GM23338 (cell line): Measurements from ENCODE around the gene GSG1L. TPM values are rescaled to one million over a fixed set of nuclear protein-coding genes. Genes with fewer than 3 reads are reported as not detected.

Source experiments
- ATAC-seq: fragments of 200-7000 bp; cut with Tn5 transposase; 3 replicates; pipeline ENCODE4 v1.9.1; 2020
- DNase-seq: peaks from one replicate; pipeline ENCODE4 v3.0.0-alpha.2; 2015; ENCODE audit warnings: low spot score
- H2AFZ ChIP-seq: fragments of 200-600 bp; sonication (generic); 2 replicates; pipeline ENCODE4 v1.8.0; 2016; ENCODE audit warnings: antibody characterized with exemption, mild to moderate bottlenecking, moderate library complexity
- H3F3A ChIP-seq: fragments of 200-600 bp; sonication (generic); replicated peaks from 2 replicates; pipeline ENCODE4 v1.8.0; 2017; ENCODE audit warnings: antibody characterized with exemption, mixed run types, low read depth
- H3K27ac ChIP-seq: fragments of 200-600 bp; sonication (generic); 2 replicates; pipeline ENCODE4 v1.6.1; 2016; ENCODE audit warnings: low read depth
- H3K27me3 ChIP-seq: fragments of 200-600 bp; sonication (generic); 2 replicates; pipeline ENCODE4 v1.8.0; 2016; ENCODE audit warnings: mild to moderate bottlenecking, mixed run types, moderate library complexity; ENCODE audit not compliant: insufficient read depth
- H3K36me3 ChIP-seq: fragments of 200-600 bp; sonication (generic); 2 replicates; pipeline ENCODE4 v1.8.0; 2016; ENCODE audit warnings: mild to moderate bottlenecking; ENCODE audit not compliant: insufficient read depth
- H3K4me1 ChIP-seq: fragments of 200-600 bp; sonication (generic); 2 replicates; pipeline ENCODE4 v1.8.0; 2016; ENCODE audit warnings: mild to moderate bottlenecking, moderate library complexity; ENCODE audit not compliant: insufficient read depth
- H3K4me2 ChIP-seq: fragments of 200-600 bp; sonication (generic); 2 replicates; pipeline ENCODE4 v1.7.1; 2017; ENCODE audit warnings: mixed run types
- H3K4me3 ChIP-seq: fragments of 200-600 bp; sonication (generic); 2 replicates; pipeline ENCODE4 v1.6.1; 2016; ENCODE audit warnings: mixed run types
- H3K79me2 ChIP-seq: fragments of 200-600 bp; sonication (generic); replicated peaks from 2 replicates; pipeline ENCODE4 v1.8.0; 2017; ENCODE audit warnings: mild to moderate bottlenecking; ENCODE audit not compliant: insufficient read depth
- H3K9me2 ChIP-seq: fragments of 200-600 bp; sonication (generic); 2 replicates; pipeline ENCODE4 v1.8.0; 2017; ENCODE audit not compliant: insufficient read depth
- H4K20me1 ChIP-seq: fragments of 200-600 bp; sonication (generic); replicated peaks from 2 replicates; pipeline ENCODE4 v1.8.0; 2017; ENCODE audit warnings: mild to moderate bottlenecking; ENCODE audit not compliant: insufficient read depth
- H3K27ac Mint-ChIP-seq: 2 replicates; pipeline ENCODE4 v1.8.0; 2020; ENCODE audit warnings: inconsistent platforms, mild to moderate bottlenecking, moderate library complexity, mixed read lengths
- H3K27me3 Mint-ChIP-seq: 3 replicates; pipeline ENCODE4 v1.8.0; 2022; ENCODE audit warnings: low read depth, mild to moderate bottlenecking, moderate library complexity, mixed read lengths, inconsistent platforms; ENCODE audit not compliant: insufficient read depth, poor library complexity
- H3K36me3 Mint-ChIP-seq: 3 replicates; pipeline ENCODE4 v1.8.0; 2021; ENCODE audit warnings: low read depth, mild to moderate bottlenecking, inconsistent platforms, moderate library complexity, mixed read lengths
- H3K4me1 Mint-ChIP-seq: 3 replicates; pipeline ENCODE4 v1.8.0; 2020; ENCODE audit warnings: mild to moderate bottlenecking, inconsistent platforms, mixed read lengths
- H3K4me3 Mint-ChIP-seq: 3 replicates; pipeline ENCODE4 v1.8.0; 2021; ENCODE audit warnings: moderate library complexity, mild to moderate bottlenecking, inconsistent platforms, mixed read lengths
- H3K9me3 Mint-ChIP-seq: 3 replicates; pipeline ENCODE4 v1.8.0; 2020; ENCODE audit warnings: moderate library complexity, mild to moderate bottlenecking, inconsistent platforms, mixed read lengths
- CREB1 ChIP-seq: fragments of 250-450 bp; sonication (Bioruptor Pico); IDR thresholded peaks from 2 replicates; pipeline ENCODE4 v1.5.0; 2020; ENCODE audit warnings: low read depth, mild to moderate bottlenecking, moderate library complexity
- ETS1 ChIP-seq: IDR thresholded peaks from 2 replicates; pipeline ENCODE4 v1.6.1; 2016; ENCODE audit warnings: antibody characterized with exemption
- EZH2 ChIP-seq: fragments of 200-600 bp; sonication (generic); IDR thresholded peaks from one replicate; pipeline ENCODE4 v1.8.0; 2017; ENCODE audit warnings: antibody characterized with exemption, mild to moderate bottlenecking, low read depth; ENCODE audit not compliant: unreplicated experiment
- EZH2phosphoT487 ChIP-seq: fragments of 200-600 bp; sonication (generic); IDR thresholded peaks from one replicate; pipeline ENCODE4 v1.8.1; 2018; ENCODE audit warnings: antibody characterized with exemption; ENCODE audit not compliant: unreplicated experiment
- JUNB ChIP-seq: IDR thresholded peaks from one replicate; pipeline ENCODE4 v1.6.1; 2016; ENCODE audit warnings: antibody characterized with exemption; ENCODE audit not compliant: unreplicated experiment
- NANOG ChIP-seq: IDR thresholded peaks from 2 replicates; pipeline ENCODE4 v1.6.1; 2016; ENCODE audit warnings: antibody characterized with exemption, borderline replicate concordance
- POLR2AphosphoS5 ChIP-seq: IDR thresholded peaks from 2 replicates; pipeline ENCODE4 v1.6.1; 2016; ENCODE audit warnings: antibody characterized with exemption, low read depth
- STAT1 ChIP-seq: IDR thresholded peaks from one replicate; pipeline ENCODE4 v1.6.1; 2016; ENCODE audit warnings: antibody characterized with exemption; ENCODE audit not compliant: unreplicated experiment
- ZNF114 ChIP-seq: fragments of 250-450 bp; sonication (Bioruptor Pico); IDR thresholded peaks from 2 replicates; pipeline ENCODE4 v1.5.0; 2020; ENCODE audit warnings: mild to moderate bottlenecking, moderate library complexity
- ZNF331 ChIP-seq: fragments of 250-450 bp; sonication (Bioruptor Pico); IDR thresholded peaks from 2 replicates; pipeline ENCODE4 v1.5.0; 2020; ENCODE audit warnings: low read depth, mild to moderate bottlenecking, moderate library complexity
- ZNF462 ChIP-seq: fragments of 250-450 bp; sonication (Bioruptor Pico); IDR thresholded peaks from 2 replicates; pipeline ENCODE4 v1.5.0; 2020; ENCODE audit warnings: mild to moderate bottlenecking, moderate library complexity
- polyA plus RNA-seq: library from polyadenylated mRNA; unstranded; fragments of >200 nt; fragmentation: Nextera tagmentation; extraction: Ambion mirVana; gene quantifications from 2 replicates; pipeline ENCODE4 v1.2.1, GENCODE V29; 2016
- total RNA-seq: library from RNA; depleted of rRNA; stranded (reverse); fragments of >200 nt; shearing (Covaris generic); gene quantifications from 2 replicates; pipeline ENCODE4 v1.2.3, GENCODE V29; 2014
- TF ChIP-seq, protein P1 (sequence below): IDR thresholded peaks from one replicate; pipeline ENCODE4 v1.6.1; 2018; ENCODE audit warnings: antibody characterized with exemption; ENCODE audit not compliant: unreplicated experiment
- TF ChIP-seq, protein P2 (sequence below), 2 experiments: fragments of 200-600 bp in 1 of 2; sonication (generic) in 1 of 2; conservative IDR thresholded peaks; 2 replicates each; pipeline versions ENCODE4 v1.5.1 to v1.6.1; 2016 to 2017; ENCODE audit warnings: antibody characterized with exemption in 2 of 2, low read depth in 2 of 2, mild to moderate bottlenecking in 2 of 2, moderate library complexity in 1 of 2

GSG1L gene
- total and polyA plus RNA-seq, 2 experiments from 2014 or later, result 0.36 to 0.63 TPM

- no peak overlapping the region for H3K27ac ChIP-seq
- H3K4me2 ChIP-seq, result no peak overlapping the region
- Mint-ChIP-seq H3K36me3 (peaks cover 2% of the 10 kb centered on the region; the same call in 1 of the 3 replicates), H3K27ac (no peak overlapping the region), H3K4me1 (no peaks in the 10 kb centered on the region), H3K4me3 (no peak overlapping the region), H3K9me3 (no peaks in the 10 kb centered on the region), H3K27me3 (peaks cover 1% of the 10 kb centered on the region)
- no peaks in the 10 kb centered on the region for H3F3A ChIP-seq
- TF ChIP-seq JUNB (no peak), NANOG (no peak), ZNF331 (CRISPR knock-in tag) (no peak), EZH2 (no peak), EZH2phosphoT487 (no peak), CREB1 (CRISPR knock-in tag) (no peak), ZNF462 (CRISPR knock-in tag) (no peak), STAT1 (no peak), ZNF114 (no peak), POLR2AphosphoS5 (no peak), ETS1 (no peak)
- TF ChIP-seq, protein P1, sequence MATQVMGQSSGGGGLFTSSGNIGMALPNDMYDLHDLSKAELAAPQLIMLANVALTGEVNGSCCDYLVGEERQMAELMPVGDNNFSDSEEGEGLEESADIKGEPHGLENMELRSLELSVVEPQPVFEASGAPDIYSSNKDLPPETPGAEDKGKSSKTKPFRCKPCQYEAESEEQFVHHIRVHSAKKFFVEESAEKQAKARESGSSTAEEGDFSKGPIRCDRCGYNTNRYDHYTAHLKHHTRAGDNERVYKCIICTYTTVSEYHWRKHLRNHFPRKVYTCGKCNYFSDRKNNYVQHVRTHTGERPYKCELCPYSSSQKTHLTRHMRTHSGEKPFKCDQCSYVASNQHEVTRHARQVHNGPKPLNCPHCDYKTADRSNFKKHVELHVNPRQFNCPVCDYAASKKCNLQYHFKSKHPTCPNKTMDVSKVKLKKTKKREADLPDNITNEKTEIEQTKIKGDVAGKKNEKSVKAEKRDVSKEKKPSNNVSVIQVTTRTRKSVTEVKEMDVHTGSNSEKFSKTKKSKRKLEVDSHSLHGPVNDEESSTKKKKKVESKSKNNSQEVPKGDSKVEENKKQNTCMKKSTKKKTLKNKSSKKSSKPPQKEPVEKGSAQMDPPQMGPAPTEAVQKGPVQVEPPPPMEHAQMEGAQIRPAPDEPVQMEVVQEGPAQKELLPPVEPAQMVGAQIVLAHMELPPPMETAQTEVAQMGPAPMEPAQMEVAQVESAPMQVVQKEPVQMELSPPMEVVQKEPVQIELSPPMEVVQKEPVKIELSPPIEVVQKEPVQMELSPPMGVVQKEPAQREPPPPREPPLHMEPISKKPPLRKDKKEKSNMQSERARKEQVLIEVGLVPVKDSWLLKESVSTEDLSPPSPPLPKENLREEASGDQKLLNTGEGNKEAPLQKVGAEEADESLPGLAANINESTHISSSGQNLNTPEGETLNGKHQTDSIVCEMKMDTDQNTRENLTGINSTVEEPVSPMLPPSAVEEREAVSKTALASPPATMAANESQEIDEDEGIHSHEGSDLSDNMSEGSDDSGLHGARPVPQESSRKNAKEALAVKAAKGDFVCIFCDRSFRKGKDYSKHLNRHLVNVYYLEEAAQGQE, result no peak
- TF ChIP-seq, protein P2, sequence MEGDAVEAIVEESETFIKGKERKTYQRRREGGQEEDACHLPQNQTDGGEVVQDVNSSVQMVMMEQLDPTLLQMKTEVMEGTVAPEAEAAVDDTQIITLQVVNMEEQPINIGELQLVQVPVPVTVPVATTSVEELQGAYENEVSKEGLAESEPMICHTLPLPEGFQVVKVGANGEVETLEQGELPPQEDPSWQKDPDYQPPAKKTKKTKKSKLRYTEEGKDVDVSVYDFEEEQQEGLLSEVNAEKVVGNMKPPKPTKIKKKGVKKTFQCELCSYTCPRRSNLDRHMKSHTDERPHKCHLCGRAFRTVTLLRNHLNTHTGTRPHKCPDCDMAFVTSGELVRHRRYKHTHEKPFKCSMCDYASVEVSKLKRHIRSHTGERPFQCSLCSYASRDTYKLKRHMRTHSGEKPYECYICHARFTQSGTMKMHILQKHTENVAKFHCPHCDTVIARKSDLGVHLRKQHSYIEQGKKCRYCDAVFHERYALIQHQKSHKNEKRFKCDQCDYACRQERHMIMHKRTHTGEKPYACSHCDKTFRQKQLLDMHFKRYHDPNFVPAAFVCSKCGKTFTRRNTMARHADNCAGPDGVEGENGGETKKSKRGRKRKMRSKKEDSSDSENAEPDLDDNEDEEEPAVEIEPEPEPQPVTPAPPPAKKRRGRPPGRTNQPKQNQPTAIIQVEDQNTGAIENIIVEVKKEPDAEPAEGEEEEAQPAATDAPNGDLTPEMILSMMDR (conservative IDR thresholded peaks at IDR 0.05; ENCODE audit: low read depth in 2 of 2), result no peak; a peak in 1 of 4 replicates
- no peaks in the 10 kb centered on the region for H3K36me3 ChIP-seq
- no peaks in the 10 kb centered on the region for H4K20me1 ChIP-seq
- no peaks in the 10 kb centered on the region for H3K4me1 ChIP-seq
- DNase-seq, result no peak
- no peaks in the 10 kb centered on the region for H3K79me2 ChIP-seq
- no peak overlapping the region for H3K4me3 ChIP-seq
- no peak for ATAC-seq
- H2AFZ ChIP-seq, result no peak overlapping the region
- H3K9me2 ChIP-seq, result no peaks in the 10 kb centered on the region
- H3K27me3 ChIP-seq, result no peaks in the 10 kb centered on the region
These were observed 290.2 kb downstream of the GSG1L start for GRCh38 chr16:27773344-27773743.
